Tibial nerve (tissue), 4 donors: ENCODE measurements around the gene CXCL11.

Experiments
- CTCF ChIP-seq, 5 experiments: fragments of 200-600 bp in 3 of 5; fragments of 450-650 bp in 2 of 5; sonication (generic) in 3 of 5; IDR thresholded peaks; one replicate each; pipeline ENCODE4 v1.5.1; 2016 to 2019; ENCODE audit warnings: antibody characterized with exemption in 5 of 5, mild to moderate bottlenecking in 3 of 5, moderate library complexity in 2 of 5
- EP300 ChIP-seq, 2 donors: sonication (generic); formaldehyde crosslinking; IDR thresholded peaks; one replicate each; pipeline ENCODE4 v1.6.1; 2017; ENCODE audit warnings: antibody characterized with exemption in 2 of 2, mild to moderate bottlenecking in 1 of 2
- POLR2A ChIP-seq, 2 donors: fragments of 450-650 bp; IDR thresholded peaks; one replicate each; pipeline ENCODE4 v1.6.1; 2017; ENCODE audit warnings: antibody characterized with exemption in 2 of 2, mild to moderate bottlenecking in 2 of 2, moderate library complexity in 2 of 2

GRCh38 chr4:76029300-76029699 is 6.6 kb downstream of the CXCL11 start:
- TF ChIP-seq CTCF (IDR thresholded peaks at IDR 0.05) (no peak), EP300 (IDR thresholded peaks at IDR 0.05) (no peak), POLR2A (IDR thresholded peaks at IDR 0.05) (no peak)
